ENCODE data around the gene P3H3.

DNA sequence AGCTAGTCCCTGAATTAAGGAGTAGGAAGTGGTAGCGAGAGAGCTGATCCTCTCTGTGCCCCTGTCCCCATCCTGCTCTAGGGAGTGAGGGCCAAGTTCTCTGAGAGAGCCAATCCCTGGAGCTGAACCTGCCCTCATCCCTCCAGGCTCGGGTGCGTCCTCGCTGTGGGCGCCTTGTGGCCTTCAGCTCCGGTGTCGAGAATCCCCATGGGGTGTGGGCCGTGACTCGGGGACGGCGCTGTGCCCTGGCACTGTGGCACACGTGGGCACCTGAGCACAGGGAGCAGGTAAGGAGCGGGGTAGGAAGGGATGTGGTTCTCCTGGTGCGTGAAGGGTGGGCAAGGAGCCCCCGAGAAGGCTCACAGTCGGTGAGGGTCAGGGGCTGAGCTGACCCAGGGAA lies 10.6 kb downstream of the P3H3 start:
- TF ChIP-seq, protein P1, sequence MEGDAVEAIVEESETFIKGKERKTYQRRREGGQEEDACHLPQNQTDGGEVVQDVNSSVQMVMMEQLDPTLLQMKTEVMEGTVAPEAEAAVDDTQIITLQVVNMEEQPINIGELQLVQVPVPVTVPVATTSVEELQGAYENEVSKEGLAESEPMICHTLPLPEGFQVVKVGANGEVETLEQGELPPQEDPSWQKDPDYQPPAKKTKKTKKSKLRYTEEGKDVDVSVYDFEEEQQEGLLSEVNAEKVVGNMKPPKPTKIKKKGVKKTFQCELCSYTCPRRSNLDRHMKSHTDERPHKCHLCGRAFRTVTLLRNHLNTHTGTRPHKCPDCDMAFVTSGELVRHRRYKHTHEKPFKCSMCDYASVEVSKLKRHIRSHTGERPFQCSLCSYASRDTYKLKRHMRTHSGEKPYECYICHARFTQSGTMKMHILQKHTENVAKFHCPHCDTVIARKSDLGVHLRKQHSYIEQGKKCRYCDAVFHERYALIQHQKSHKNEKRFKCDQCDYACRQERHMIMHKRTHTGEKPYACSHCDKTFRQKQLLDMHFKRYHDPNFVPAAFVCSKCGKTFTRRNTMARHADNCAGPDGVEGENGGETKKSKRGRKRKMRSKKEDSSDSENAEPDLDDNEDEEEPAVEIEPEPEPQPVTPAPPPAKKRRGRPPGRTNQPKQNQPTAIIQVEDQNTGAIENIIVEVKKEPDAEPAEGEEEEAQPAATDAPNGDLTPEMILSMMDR (IDR thresholded peaks at IDR 0.05): no peak
- TF ChIP-seq POLR2A (IDR thresholded peaks at IDR 0.05) (no peak), EP300 (IDR thresholded peaks at IDR 0.05) (no peak), POLR2AphosphoS5 (IDR thresholded peaks at IDR 0.05) (no peak)
